A549 treated with dexamethasone at 1 μM for 4 hours (cell line): ENCODE results near the gene TRMU. TPM values are rescaled to one million over a fixed set of nuclear protein-coding genes. Genes with fewer than 3 reads are reported as not detected.

Experiments
- total RNA-seq: library from RNA; stranded (reverse); fragments of 200-300 nt; extraction: Qiagen RNA extraction; gene quantifications from 5 replicates; pipeline ENCODE4 v1.2.3, GENCODE V29; 2022

The TRMU gene
- total RNA-seq = 30.2 to 40.1 TPM (median 35.0 TPM) in 5 replicates

GRCh38 chr22:46335201-46336118 lies at the start of gene TRMU:
Gene TRMU, plus strand, starts transcription at chr22:46335714. Its CDS starts 51 bp downstream, at chr22:46335765.

DNA sequence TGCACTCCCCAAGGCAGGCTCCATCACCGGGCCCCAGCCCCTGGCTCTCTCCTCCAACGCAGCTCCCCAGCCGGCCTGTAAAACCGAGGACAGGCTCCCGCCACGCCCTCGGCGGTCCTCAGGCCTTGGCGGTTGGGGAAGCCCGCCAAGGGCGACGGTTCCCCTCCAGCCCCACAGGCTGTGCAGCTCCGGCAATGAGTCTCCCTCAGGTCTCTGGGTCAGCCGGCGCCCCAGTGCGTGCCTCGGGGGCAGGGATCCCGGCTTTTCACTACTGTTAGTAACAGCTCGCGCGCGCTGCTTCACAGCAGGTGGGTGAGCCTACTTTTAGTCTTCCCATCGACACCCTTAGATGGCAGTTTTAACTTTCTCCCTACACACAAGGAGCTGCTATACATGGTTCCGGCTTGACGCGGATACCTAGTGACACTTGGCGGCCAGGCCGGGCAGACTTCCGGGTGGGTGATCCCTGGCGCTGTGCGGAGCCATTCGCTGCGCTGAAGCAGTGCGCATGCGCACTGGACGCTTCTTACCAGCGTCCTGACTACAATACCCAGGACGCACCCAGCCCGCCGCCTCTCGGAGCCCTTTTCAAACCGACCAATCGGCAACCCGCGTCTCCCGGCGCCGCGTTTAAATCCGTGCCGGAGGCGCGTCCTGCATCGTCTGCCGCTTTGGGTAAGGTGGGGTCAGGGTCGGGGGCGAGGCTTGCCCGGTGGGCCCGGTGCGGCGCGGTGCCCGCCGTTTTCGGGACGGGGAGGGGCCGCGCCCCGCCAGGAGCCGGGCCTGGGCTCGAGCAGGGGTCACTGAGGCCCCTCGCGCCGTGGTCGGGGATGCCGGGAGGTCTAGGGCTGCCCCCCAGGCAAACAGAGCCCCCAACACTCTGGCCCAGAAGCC lies 39.0 kb upstream of the TRMU start, which contains the start of gene GTSE1:
GTSE1 (plus strand) TSS at position 614 of the 894 bp plus-strand sequence. CDS start 531 bp downstream, outside the sequence.

Other genes with a start within 250 kb of the TRMU start
- gene PPARA, start 185.2 kb upstream of the TRMU start, total RNA-seq = 1.3 to 2.5 TPM (median 1.5 TPM) in 5 replicates
- gene CDPF1, start 85.4 kb upstream of the TRMU start, total RNA-seq = 7.5 to 10.1 TPM (median 8.6 TPM) in 5 replicates
- gene PKDREJ, start 72.4 kb upstream of the TRMU start, total RNA-seq = not detected in 5 replicates
- gene TTC38, start 67.7 kb upstream of the TRMU start, total RNA-seq = 10.3 to 13.8 TPM (median 12.5 TPM) in 5 replicates
- 22.7 to 34.7 TPM (median 33.6 TPM) in 5 replicates for gene GTSE1, start 38.8 kb upstream of the TRMU start, total RNA-seq
- 23.5 to 37.7 TPM (median 35.7 TPM) in 5 replicates for gene CELSR1, start 201.9 kb downstream of the TRMU start, total RNA-seq